K562 (cell line): ENCODE measurements around the gene ZNF276. TPM values are rescaled to one million over a fixed set of nuclear protein-coding genes. Genes with fewer than 3 reads are reported as not detected.

Experiments used
- CBX1 ChIP-seq: sonication (generic); IDR thresholded peaks from 2 replicates; pipeline ENCODE4 v1.6.1; 2016; ENCODE audit warnings: antibody characterized with exemption, low read depth, mild to moderate bottlenecking
- CREBBP ChIP-seq: IDR thresholded peaks from one replicate; pipeline ENCODE4 v1.6.1; 2012; ENCODE audit warnings: low read depth, mild to moderate bottlenecking, control low read depth, inconsistent platforms, low read length
- GABPA ChIP-seq: fragments of 200-800 bp; sonication (Bioruptor generic); conservative IDR thresholded peaks from 2 replicates; pipeline ENCODE4 v1.6.1; 2016; ENCODE audit warnings: low read depth, missing genetic modification characterization, missing compliant biosample characterization
- GABPB1 ChIP-seq: sonication (generic); formaldehyde crosslinking; IDR thresholded peaks from 2 replicates; pipeline ENCODE4 v1.8.0; 2022; ENCODE audit warnings: mild to moderate bottlenecking, missing genetic modification reagents
- NCOR1 ChIP-seq: fragments of 450-650 bp; IDR thresholded peaks from 2 replicates; pipeline ENCODE4 v1.6.1; 2016; ENCODE audit warnings: mild to moderate bottlenecking, moderate library complexity
- PTRF ChIP-seq: fragments of 450-650 bp; IDR thresholded peaks from 2 replicates; pipeline ENCODE4 v1.6.1; 2016; ENCODE audit warnings: mild to moderate bottlenecking, missing genetic modification characterization, missing compliant biosample characterization
- SETDB1 ChIP-seq: IDR thresholded peaks from one replicate; pipeline ENCODE4 v1.6.1; 2012; ENCODE audit warnings: low read length, control low read depth, inconsistent platforms
- SMAD2 ChIP-seq: fragments of 150-350 bp; IDR thresholded peaks from 2 replicates; pipeline ENCODE4 v1.6.1; 2014; ENCODE audit warnings: low read depth, mild to moderate bottlenecking, low read length
- SMARCE1 ChIP-seq: fragments of 450-650 bp; IDR thresholded peaks from 2 replicates; pipeline ENCODE4 v1.7.1; 2016; ENCODE audit warnings: mild to moderate bottlenecking
- ZFP30 ChIP-seq: fragments of 250-450 bp; sonication (Bioruptor Pico); IDR thresholded peaks from 2 replicates; pipeline ENCODE4 v1.8.0; 2022; ENCODE audit warnings: moderate library complexity, mild to moderate bottlenecking, inconsistent platforms, borderline replicate concordance
- ZKSCAN3 ChIP-seq: fragments of 250-450 bp; sonication (Bioruptor Pico); IDR thresholded peaks from 2 replicates; pipeline ENCODE4 v1.4.0; 2020
- ZNF76 ChIP-seq: fragments of 250-450 bp; sonication (Bioruptor Pico); IDR thresholded peaks from 2 replicates; pipeline ENCODE4 v1.4.0; 2020; ENCODE audit warnings: mild to moderate bottlenecking, moderate library complexity, borderline replicate concordance
- ZZZ3 ChIP-seq: fragments of 450-650 bp; IDR thresholded peaks from 2 replicates; pipeline ENCODE4 v1.6.1; 2016; ENCODE audit warnings: antibody characterized with exemption, mild to moderate bottlenecking, moderate library complexity
- polyA plus RNA-seq, 8 experiments: library from polyadenylated mRNA; depleted of rRNA in 4 of 8; stranded (reverse) in 5 of 8; unstranded in 3 of 8; fragments of >200 nt; fragmentation: Nextera tagmentation in 2 of 8; fragmentation: Illumina TruSeq in 1 of 8; extraction: Ambion mirVana in 2 of 8; extraction: Trizol in 1 of 8; gene quantifications; 2 replicates each; pipeline versions ENCODE4 v1.2.1 to v1.2.3, GENCODE V29; 2011 to 2014; ENCODE audit warnings: inconsistent platforms in 1 of 8, missing spikeins in 1 of 8
- total RNA-seq, 7 experiments: library from RNA; depleted of rRNA in 6 of 7; stranded (reverse); fragments of >200 nt in 6 of 7; fragmentation: Illumina TruSeq in 2 of 7; extraction: Trizol in 2 of 7; gene quantifications; 2 replicates each; pipeline versions ENCODE4 v1.2.1 to v1.2.3, GENCODE V29; 2011 to 2021; ENCODE audit warnings: low replicate concordance in 1 of 7
- TF ChIP-seq, protein P1 (sequence below): fragments of 200-800 bp; sonication (Bioruptor generic); IDR thresholded peaks from 2 replicates; pipeline ENCODE4 v1.6.1; 2017; ENCODE audit warnings: missing genetic modification characterization, missing compliant biosample characterization
- TF ChIP-seq, protein P2 (sequence below): fragments of 250-450 bp; sonication (Bioruptor Pico); IDR thresholded peaks from 2 replicates; pipeline ENCODE4 v1.4.0; 2020; ENCODE audit warnings: mild to moderate bottlenecking, moderate library complexity, borderline replicate concordance
- TF ChIP-seq, protein P3 (sequence below), 2 experiments: fragments of 450-650 bp; IDR thresholded peaks; 2 replicates each; pipeline ENCODE4 v1.6.1; 2018; ENCODE audit warnings: mild to moderate bottlenecking in 2 of 2, low read depth in 1 of 2; ENCODE audit not compliant: partially characterized antibody in 2 of 2
- TF ChIP-seq, protein P4 (sequence below): sonication (generic); formaldehyde crosslinking; IDR thresholded peaks from 2 replicates; pipeline ENCODE4 v1.8.1; 2023; ENCODE audit warnings: mild to moderate bottlenecking, missing genetic modification reagents, moderate library complexity
- TF ChIP-seq, protein P5 (sequence below): sonication (generic); formaldehyde crosslinking; IDR thresholded peaks from 2 replicates; pipeline ENCODE4 v1.9.0; 2022; ENCODE audit warnings: mild to moderate bottlenecking, missing genetic modification reagents

ZNF276 gene
- total and polyA plus RNA-seq, 9 of the 15 experiments (the other 6 are each of a cell fraction or from before 2014, with no cell fraction given): 0.49 to 43.9 (median 15.8) TPM

DNA sequence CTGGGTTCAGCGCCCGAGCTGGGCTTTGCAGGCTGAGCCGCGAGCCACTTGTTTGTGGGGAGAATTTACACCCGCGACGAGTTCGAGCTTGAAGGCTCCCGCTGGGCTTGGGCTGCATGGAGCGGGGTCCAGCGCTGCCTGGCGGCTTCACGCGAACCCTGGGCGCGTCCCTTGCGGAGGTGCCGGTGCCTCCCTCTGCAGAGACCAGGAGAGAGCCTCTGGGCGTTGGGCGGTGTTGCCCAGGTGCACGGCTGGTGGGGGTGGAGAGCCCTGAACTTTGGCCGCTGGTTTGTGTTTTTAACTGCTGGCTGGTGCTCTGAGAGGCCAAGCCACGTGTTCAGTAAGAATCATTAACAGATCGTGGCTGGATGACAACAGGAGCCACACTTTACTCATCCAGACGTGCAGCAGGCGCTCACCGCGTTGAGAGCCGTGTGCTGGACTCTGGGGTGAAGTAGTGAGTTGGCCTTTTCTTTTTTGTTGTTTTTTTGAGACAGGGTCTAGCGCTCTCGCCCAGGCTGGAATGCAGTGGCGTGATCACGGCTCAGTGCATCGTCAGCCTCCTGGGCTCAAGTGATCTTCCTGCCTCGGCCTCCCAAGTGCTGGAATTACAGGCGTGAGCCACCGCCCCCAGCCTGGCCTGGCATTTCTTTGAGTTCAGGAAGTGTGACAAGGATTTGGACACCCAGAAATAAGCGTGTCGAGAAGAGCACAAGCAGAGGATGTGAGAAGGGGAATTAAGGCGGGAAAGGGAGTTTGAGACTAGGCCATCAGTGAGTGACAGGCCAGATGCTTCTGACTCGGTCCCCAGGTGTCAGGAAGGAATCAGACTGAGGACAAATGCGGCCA lies 34.0 kb upstream of the ZNF276 start (continued):
- TF ChIP-seq, protein P1, sequence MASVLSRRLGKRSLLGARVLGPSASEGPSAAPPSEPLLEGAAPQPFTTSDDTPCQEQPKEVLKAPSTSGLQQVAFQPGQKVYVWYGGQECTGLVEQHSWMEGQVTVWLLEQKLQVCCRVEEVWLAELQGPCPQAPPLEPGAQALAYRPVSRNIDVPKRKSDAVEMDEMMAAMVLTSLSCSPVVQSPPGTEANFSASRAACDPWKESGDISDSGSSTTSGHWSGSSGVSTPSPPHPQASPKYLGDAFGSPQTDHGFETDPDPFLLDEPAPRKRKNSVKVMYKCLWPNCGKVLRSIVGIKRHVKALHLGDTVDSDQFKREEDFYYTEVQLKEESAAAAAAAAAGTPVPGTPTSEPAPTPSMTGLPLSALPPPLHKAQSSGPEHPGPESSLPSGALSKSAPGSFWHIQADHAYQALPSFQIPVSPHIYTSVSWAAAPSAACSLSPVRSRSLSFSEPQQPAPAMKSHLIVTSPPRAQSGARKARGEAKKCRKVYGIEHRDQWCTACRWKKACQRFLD (CRISPR knock-in tag): 0 out of 2 replicates have a peak, but pooled peaks have one; percentile 5
- TF ChIP-seq CBX1: no peak
- TF ChIP-seq GABPB1 (CRISPR knock-in tag): peak; percentile 46; the same call in 1 of the 2 replicates
- TF ChIP-seq, protein P2, sequence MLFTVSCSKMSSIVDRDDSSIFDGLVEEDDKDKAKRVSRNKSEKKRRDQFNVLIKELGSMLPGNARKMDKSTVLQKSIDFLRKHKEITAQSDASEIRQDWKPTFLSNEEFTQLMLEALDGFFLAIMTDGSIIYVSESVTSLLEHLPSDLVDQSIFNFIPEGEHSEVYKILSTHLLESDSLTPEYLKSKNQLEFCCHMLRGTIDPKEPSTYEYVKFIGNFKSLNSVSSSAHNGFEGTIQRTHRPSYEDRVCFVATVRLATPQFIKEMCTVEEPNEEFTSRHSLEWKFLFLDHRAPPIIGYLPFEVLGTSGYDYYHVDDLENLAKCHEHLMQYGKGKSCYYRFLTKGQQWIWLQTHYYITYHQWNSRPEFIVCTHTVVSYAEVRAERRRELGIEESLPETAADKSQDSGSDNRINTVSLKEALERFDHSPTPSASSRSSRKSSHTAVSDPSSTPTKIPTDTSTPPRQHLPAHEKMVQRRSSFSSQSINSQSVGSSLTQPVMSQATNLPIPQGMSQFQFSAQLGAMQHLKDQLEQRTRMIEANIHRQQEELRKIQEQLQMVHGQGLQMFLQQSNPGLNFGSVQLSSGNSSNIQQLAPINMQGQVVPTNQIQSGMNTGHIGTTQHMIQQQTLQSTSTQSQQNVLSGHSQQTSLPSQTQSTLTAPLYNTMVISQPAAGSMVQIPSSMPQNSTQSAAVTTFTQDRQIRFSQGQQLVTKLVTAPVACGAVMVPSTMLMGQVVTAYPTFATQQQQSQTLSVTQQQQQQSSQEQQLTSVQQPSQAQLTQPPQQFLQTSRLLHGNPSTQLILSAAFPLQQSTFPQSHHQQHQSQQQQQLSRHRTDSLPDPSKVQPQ (CRISPR knock-in tag): no peak
- TF ChIP-seq ZZZ3: no peak
- TF ChIP-seq, protein P3, sequence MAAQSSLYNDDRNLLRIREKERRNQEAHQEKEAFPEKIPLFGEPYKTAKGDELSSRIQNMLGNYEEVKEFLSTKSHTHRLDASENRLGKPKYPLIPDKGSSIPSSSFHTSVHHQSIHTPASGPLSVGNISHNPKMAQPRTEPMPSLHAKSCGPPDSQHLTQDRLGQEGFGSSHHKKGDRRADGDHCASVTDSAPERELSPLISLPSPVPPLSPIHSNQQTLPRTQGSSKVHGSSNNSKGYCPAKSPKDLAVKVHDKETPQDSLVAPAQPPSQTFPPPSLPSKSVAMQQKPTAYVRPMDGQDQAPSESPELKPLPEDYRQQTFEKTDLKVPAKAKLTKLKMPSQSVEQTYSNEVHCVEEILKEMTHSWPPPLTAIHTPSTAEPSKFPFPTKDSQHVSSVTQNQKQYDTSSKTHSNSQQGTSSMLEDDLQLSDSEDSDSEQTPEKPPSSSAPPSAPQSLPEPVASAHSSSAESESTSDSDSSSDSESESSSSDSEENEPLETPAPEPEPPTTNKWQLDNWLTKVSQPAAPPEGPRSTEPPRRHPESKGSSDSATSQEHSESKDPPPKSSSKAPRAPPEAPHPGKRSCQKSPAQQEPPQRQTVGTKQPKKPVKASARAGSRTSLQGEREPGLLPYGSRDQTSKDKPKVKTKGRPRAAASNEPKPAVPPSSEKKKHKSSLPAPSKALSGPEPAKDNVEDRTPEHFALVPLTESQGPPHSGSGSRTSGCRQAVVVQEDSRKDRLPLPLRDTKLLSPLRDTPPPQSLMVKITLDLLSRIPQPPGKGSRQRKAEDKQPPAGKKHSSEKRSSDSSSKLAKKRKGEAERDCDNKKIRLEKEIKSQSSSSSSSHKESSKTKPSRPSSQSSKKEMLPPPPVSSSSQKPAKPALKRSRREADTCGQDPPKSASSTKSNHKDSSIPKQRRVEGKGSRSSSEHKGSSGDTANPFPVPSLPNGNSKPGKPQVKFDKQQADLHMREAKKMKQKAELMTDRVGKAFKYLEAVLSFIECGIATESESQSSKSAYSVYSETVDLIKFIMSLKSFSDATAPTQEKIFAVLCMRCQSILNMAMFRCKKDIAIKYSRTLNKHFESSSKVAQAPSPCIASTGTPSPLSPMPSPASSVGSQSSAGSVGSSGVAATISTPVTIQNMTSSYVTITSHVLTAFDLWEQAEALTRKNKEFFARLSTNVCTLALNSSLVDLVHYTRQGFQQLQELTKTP (IDR thresholded peaks at IDR 0.05; ENCODE audit: low read depth in 1 of 2, partially characterized antibody in 2 of 2): no peak
- peak; percentile 58 for TF ChIP-seq GABPA (tag)
- 0 out of 2 replicates have a peak, but pooled peaks have one; percentile 35 for TF ChIP-seq ZNF76
- no peak for TF ChIP-seq ZFP30 (CRISPR knock-in tag)
- TF ChIP-seq SETDB1: no peak
- TF ChIP-seq, protein P4, sequence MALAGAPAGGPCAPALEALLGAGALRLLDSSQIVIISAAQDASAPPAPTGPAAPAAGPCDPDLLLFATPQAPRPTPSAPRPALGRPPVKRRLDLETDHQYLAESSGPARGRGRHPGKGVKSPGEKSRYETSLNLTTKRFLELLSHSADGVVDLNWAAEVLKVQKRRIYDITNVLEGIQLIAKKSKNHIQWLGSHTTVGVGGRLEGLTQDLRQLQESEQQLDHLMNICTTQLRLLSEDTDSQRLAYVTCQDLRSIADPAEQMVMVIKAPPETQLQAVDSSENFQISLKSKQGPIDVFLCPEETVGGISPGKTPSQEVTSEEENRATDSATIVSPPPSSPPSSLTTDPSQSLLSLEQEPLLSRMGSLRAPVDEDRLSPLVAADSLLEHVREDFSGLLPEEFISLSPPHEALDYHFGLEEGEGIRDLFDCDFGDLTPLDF: no peak
- TF ChIP-seq ZKSCAN3 (CRISPR knock-in tag): no peak
- no peak for TF ChIP-seq NCOR1
- no peak for TF ChIP-seq CREBBP
- TF ChIP-seq SMAD2: no peak
- TF ChIP-seq, protein P5, sequence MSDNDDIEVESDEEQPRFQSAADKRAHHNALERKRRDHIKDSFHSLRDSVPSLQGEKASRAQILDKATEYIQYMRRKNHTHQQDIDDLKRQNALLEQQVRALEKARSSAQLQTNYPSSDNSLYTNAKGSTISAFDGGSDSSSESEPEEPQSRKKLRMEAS: peak; percentile 72; the same call in 1 of the 2 replicates
- TF ChIP-seq SMARCE1: no peak
- TF ChIP-seq PTRF (tag): no peak
